Panc1 (cell line): Measurements from ENCODE around the gene NPAS3. TPM values are rescaled to one million over a fixed set of nuclear protein-coding genes. Genes with fewer than 3 reads are reported as not detected.

Source experiments
- ATAC-seq: fragments of 200-7000 bp; cut with Tn5 transposase; 2 replicates; pipeline ENCODE4 v1.9.1; 2020; ENCODE audit warnings: mild to moderate bottlenecking, moderate library complexity
- BruUV-seq: library from RNA; stranded (reverse); fragments of 400-500 nt; replicated peaks from 2 replicates; lab custom pipeline; 2021; lab: Mats Ljungman, UMichigan
- CTCF ChIA-PET: fragments of 300-600 bp; sonication (Branson Sonifier 250); formaldehyde crosslinking; loops from one replicate; lab custom pipeline; 2022; ENCODE audit warnings: antibody characterized with exemption; lab: Charles Lee
- POLR2A ChIA-PET: fragments of 300-600 bp; sonication (Branson Sonifier 250); formaldehyde crosslinking; loops from one replicate; lab custom pipeline; 2022; ENCODE audit warnings: antibody characterized with exemption; lab: Charles Lee
- DNase-seq: peaks from one replicate; pipeline ENCODE4 v3.0.0-alpha.2; 2010; ENCODE audit warnings: low read depth, low spot score
- H3K27ac ChIP-seq: 2 replicates; pipeline ENCODE4 v1.5.1; 2011; ENCODE audit warnings: mild to moderate bottlenecking, low read length, inconsistent platforms
- H3K27me3 ChIP-seq: fragments of 200-500 bp; sonication (Bioruptor generic); 2 replicates; pipeline ENCODE4 v1.6.0; 2014; ENCODE audit warnings: low read length, inconsistent platforms; ENCODE audit not compliant: control insufficient read depth, insufficient read depth
- H3K36me3 ChIP-seq: fragments of 200-500 bp; sonication (Bioruptor generic); 2 replicates; pipeline ENCODE4 v1.5.1; 2014; ENCODE audit warnings: inconsistent platforms, mild to moderate bottlenecking, low read length, moderate library complexity; ENCODE audit not compliant: control insufficient read depth, insufficient read depth
- H3K4me1 ChIP-seq: 2 replicates; pipeline ENCODE4 v1.5.1; 2011; ENCODE audit warnings: inconsistent platforms, mild to moderate bottlenecking, low read length, moderate library complexity; ENCODE audit not compliant: control insufficient read depth, insufficient read depth
- H3K4me3 ChIP-seq, 2 experiments: 2 replicates each; pipeline ENCODE4 v1.5.1; 2011 to 2012; ENCODE audit warnings: low read depth in 2 of 2, low read length in 2 of 2, mild to moderate bottlenecking in 2 of 2, inconsistent platforms in 1 of 2, moderate library complexity in 1 of 2
- H3K9me3 ChIP-seq: fragments of 200-500 bp; sonication (Bioruptor generic); 2 replicates; pipeline ENCODE4 v1.5.1; 2014; ENCODE audit warnings: low read depth, mild to moderate bottlenecking, inconsistent platforms, low read length, moderate library complexity; ENCODE audit not compliant: control insufficient read depth, insufficient read depth
- CTCF ChIP-seq: fragments of 450-650 bp; IDR thresholded peaks from 2 replicates; pipeline ENCODE4 v1.5.1; 2017; ENCODE audit warnings: mild to moderate bottlenecking
- POLR2AphosphoS5 ChIP-seq: IDR thresholded peaks from 2 replicates; pipeline ENCODE4 v1.6.1; 2012; ENCODE audit warnings: mild to moderate bottlenecking, low read depth, low read length, moderate library complexity
- REST ChIP-seq, 2 experiments: IDR thresholded peaks; 2 replicates each; pipeline ENCODE4 v1.6.1; 2011 to 2012; ENCODE audit warnings: low read depth in 2 of 2, control low read depth in 1 of 2, low read length in 1 of 2, mild to moderate bottlenecking in 1 of 2, moderate library complexity in 1 of 2; ENCODE audit not compliant: insufficient read depth in 1 of 2
- SIN3A ChIP-seq: IDR thresholded peaks from 2 replicates; pipeline ENCODE4 v1.6.1; 2012; ENCODE audit warnings: low read depth, mild to moderate bottlenecking, low read length, moderate library complexity, borderline replicate concordance; ENCODE audit not compliant: insufficient read depth
- TCF7L2 ChIP-seq: IDR thresholded peaks from 2 replicates; pipeline ENCODE4 v1.6.1; 2011; ENCODE audit warnings: mild to moderate bottlenecking, low read depth, low read length, inconsistent platforms
- in situ Hi-C: cut with HindIII; loops from 2 replicates; pipeline ENCODE4 v1.10.0; 2016; ENCODE audit warnings: low sequenced_read_pairs, low pct_unique_long_range_greater_than_20kb
- intact Hi-C: fragments of 100-400 bp; cut with micrococcal nuclease; formaldehyde crosslinking; loops from one replicate; pipeline ENCODE4 v1.10.0; 2022; ENCODE audit not compliant: unreplicated experiment
- total RNA-seq: library from RNA; stranded (reverse); gene quantifications from one replicate; pipeline ENCODE4 v1.2.1, GENCODE V29; 2021; ENCODE audit not compliant: unreplicated experiment

Gene NPAS3
- total RNA-seq, 1 experiment from 2014 or later = 0.23 TPM

- DNase-seq (no peak), ATAC-seq (no peak)
- H3K36me3 ChIP-seq = no peaks in the 10 kb centered on the region
- in situ Hi-C loops = no loop called here
- TF ChIP-seq CTCF (no peak), TCF7L2 (no peak), SIN3A (no peak), POLR2AphosphoS5 (no peak), REST (IDR thresholded peaks at IDR 0.05; ENCODE audit: insufficient read depth in 1 of 2, low read depth in 2 of 2, low read length in 1 of 2) (no peak)
- intact Hi-C loops = no loop called here
- no peaks in the 10 kb centered on the region for H3K4me1 ChIP-seq
- no peaks in the 10 kb centered on the region for H3K9me3 ChIP-seq
- CTCF ChIA-PET = no interaction called here
- no peak overlapping the region for H3K27ac ChIP-seq
- no TSS peak for BruUV-seq
- POLR2A ChIA-PET = no interaction called here
- no peaks in the 10 kb centered on the region for H3K27me3 ChIP-seq
- no peak overlapping the region for H3K4me3 ChIP-seq
These were observed 268.3 kb downstream of the NPAS3 start for GRCh38 chr14:33206981-33207380.

GRCh38 chr14:33207467-33208017 lies 268.9 kb downstream of the NPAS3 start:
- no TSS peak for BruUV-seq

More at GRCh38 chr14:33207467-33208017, 268.9 kb downstream of the NPAS3 start:
- Histone ChIP-seq H3K9me3 (no peaks in the 10 kb centered on the region), H3K27ac (no peak overlapping the region), H3K4me3 (no peak overlapping the region), H3K27me3 (no peaks in the 10 kb centered on the region), H3K4me1 (no peaks in the 10 kb centered on the region), H3K36me3 (no peaks in the 10 kb centered on the region)
- ChIA-PET CTCF (no interaction called here), POLR2A (no interaction called here)
- ATAC-seq = no peak
- TF ChIP-seq POLR2AphosphoS5 (no peak), REST (IDR thresholded peaks at IDR 0.05; ENCODE audit: insufficient read depth in 1 of 2, low read depth in 2 of 2, low read length in 1 of 2) (no peak), CTCF (no peak), TCF7L2 (no peak), SIN3A (no peak)
- intact Hi-C loops (no loop called here), in situ Hi-C loops (no loop called here)
- DNase-seq = no peak
